Adrenal gland (tissue), 12 donors: ENCODE data around the gene GUCY1A1. TPM values are rescaled to one million over a fixed set of nuclear protein-coding genes. Genes with fewer than 3 reads are reported as not detected.

Experiments used
- DNase-seq, 7 donors: peaks; one replicate each; pipeline ENCODE4 v3.0.0-alpha.2; 2019 to 2020
- H3K27ac ChIP-seq, 5 donors: fragments of 200-600 bp; sonication (generic) in 4 of 5; 1 replicate in 3 of 5; 2 replicates in 2 of 5; pipeline versions ENCODE4 v1.5.1 to v1.8.0; 2016 to 2020; ENCODE audit warnings: mild to moderate bottlenecking in 1 of 5
- H3K27me3 ChIP-seq: fragments of 200-600 bp; 2 replicates; pipeline ENCODE4 v1.8.0; 2021
- H3K36me3 ChIP-seq, 2 donors: fragments of 200-600 bp; replicated peaks in 1 of 2; 1 replicate in 1 of 2; 2 replicates in 1 of 2; pipeline versions ENCODE4 v1.5.1 to v1.8.0; 2018 to 2022
- H3K4me1 ChIP-seq, 2 donors: fragments of 200-600 bp; replicated peaks in 1 of 2; 1 replicate in 1 of 2; 2 replicates in 1 of 2; pipeline versions ENCODE4 v1.5.1 to v1.8.0; 2018 to 2021
- H3K4me3 ChIP-seq, 4 donors: fragments of 200-600 bp; sonication (generic) in 3 of 4; one replicate each; pipeline ENCODE4 v1.5.1; 2016 to 2018
- H3K9me3 ChIP-seq, 3 donors: fragments of 200-600 bp; sonication (generic) in 1 of 3; replicated peaks in 1 of 3; 1 replicate in 2 of 3; 2 replicates in 1 of 3; pipeline versions ENCODE4 v1.5.1 to v1.8.0; 2016 to 2021
- POLR2A ChIP-seq, 2 donors: fragments of 450-650 bp; IDR thresholded peaks; one replicate each; pipeline ENCODE4 v1.6.1; 2017; ENCODE audit warnings: antibody characterized with exemption in 2 of 2, mild to moderate bottlenecking in 2 of 2, moderate library complexity in 1 of 2
- WGBS, 4 donors: extraction: QIAGEN DNeasy Blood & Tissue Kit in 2 of 4; methylation state at CpG; one replicate each; pipeline versions ENCODE4 v1.1.5 to v1.1.7; 2013 to 2017; 5-methylcytosine and 5-hydroxymethylcytosine counted together
- intact Hi-C, 2 donors: fragments of 100-400 bp; cut with DNase I; formaldehyde crosslinking; loops; one replicate each; pipeline versions ENCODE4 v1.14.1 to v1.15.0; 2022 to 2023
- polyA plus RNA-seq, 3 donors: library from polyadenylated mRNA; stranded (reverse); fragments of 200-250 nt in 2 of 3; fragments of 350-450 nt in 1 of 3; fragmentation: Illumina TruSeq in 1 of 3; extraction: RNeasy Lipid Tissue Mini Kit (QIAGEN cat#74804) in 1 of 3; gene quantifications; one replicate each; pipeline ENCODE4 v1.2.3, GENCODE V29; 2013 to 2014
- total RNA-seq, 9 donors: library from RNA; depleted of rRNA in 4 of 9; stranded (reverse); fragments of >200 nt in 4 of 9; fragments of 120-200 nt in 1 of 9; fragmentation: NEBNext Ultra II Directional in 1 of 9; extraction: Animal tissue kit (Norgen Biotek cat#: 25700) in 1 of 9; gene quantifications; one replicate each; pipeline versions ENCODE4 v1.1.0 to v1.2.4, GENCODE V29; 2013 to 2023
- TF ChIP-seq, protein P1 (sequence below), 6 experiments: fragments of 450-650 bp in 4 of 6; fragments of 200-600 bp in 2 of 6; sonication (generic) in 1 of 6; IDR thresholded peaks; 1 replicate in 5 of 6; 2 replicates in 1 of 6; pipeline versions ENCODE4 v1.5.1 to v1.8.0; 2016 to 2021; ENCODE audit warnings: antibody characterized with exemption in 6 of 6, mild to moderate bottlenecking in 2 of 6, moderate library complexity in 1 of 6
- donor health status: healthy with polysubstance abuse.
- donor health status: Bipolar disorder and iron deficiency.
- donor health status: DM: yes; HTN: yes; CAD: no.
- donor health status: DM: no; HTN: no; CAD: no.
- donor health status: DM: no; HTN: no; CAD: no.
- donor health status: DM: yes; HTN: yes; CAD: no.

The GUCY1A1 gene
- total and polyA plus RNA-seq, 12 donors = 2.3 to 17.1 (median 10.3) TPM

DNA sequence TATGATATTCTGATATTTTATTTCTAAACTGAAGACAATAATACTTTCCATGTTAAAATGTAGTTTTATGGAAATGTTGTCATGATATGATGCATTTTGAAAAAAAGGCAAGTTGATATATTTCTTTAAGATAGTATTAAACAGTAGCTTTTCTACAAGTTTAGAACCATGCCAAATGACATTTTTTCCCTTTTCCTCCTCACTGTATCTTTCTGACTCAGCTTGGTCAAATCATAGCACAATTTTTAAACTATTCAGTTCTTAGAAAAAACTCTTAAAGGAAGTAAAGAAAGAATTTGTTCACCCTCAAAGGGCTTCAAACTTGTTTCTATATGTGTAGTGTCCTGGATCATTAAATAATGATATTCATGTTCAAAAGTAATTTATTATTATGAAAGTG, 46.0 kb upstream of the GUCY1A1 start:
- Histone ChIP-seq H3K9me3 (no peaks in the 10 kb centered on the region), H3K4me3 (no peak overlapping the region), H3K27me3 (no peaks in the 10 kb centered on the region), H3K4me1 (no peaks in the 10 kb centered on the region), H3K36me3 (no peaks in the 10 kb centered on the region), H3K27ac (no peak overlapping the region)
- DNase-seq = no peak
- intact Hi-C loops = no loop called here
- TF ChIP-seq POLR2A (IDR thresholded peaks at IDR 0.05) = no peak
- TF ChIP-seq, protein P1, sequence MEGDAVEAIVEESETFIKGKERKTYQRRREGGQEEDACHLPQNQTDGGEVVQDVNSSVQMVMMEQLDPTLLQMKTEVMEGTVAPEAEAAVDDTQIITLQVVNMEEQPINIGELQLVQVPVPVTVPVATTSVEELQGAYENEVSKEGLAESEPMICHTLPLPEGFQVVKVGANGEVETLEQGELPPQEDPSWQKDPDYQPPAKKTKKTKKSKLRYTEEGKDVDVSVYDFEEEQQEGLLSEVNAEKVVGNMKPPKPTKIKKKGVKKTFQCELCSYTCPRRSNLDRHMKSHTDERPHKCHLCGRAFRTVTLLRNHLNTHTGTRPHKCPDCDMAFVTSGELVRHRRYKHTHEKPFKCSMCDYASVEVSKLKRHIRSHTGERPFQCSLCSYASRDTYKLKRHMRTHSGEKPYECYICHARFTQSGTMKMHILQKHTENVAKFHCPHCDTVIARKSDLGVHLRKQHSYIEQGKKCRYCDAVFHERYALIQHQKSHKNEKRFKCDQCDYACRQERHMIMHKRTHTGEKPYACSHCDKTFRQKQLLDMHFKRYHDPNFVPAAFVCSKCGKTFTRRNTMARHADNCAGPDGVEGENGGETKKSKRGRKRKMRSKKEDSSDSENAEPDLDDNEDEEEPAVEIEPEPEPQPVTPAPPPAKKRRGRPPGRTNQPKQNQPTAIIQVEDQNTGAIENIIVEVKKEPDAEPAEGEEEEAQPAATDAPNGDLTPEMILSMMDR (IDR thresholded peaks at IDR 0.05) = no peak

DNA sequence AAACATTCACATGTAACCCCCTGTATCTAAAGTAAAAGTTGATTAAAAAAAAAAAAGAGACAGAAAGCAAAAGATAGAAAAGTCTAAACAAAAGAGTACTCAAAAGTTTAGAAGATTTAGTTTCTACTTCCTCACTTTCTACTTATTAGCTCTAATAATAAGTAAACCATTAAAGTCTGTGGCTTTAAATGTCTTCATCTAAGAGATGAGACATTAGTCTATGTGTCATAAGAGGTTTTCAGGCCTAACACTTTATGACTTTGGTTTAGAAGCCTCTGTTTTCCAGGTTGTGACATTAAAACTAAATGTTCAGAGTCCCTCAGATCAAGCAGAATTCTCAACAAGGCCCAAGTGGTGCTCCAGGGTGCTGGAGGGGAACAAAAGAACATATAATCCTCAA, 42.2 kb upstream of the GUCY1A1 start:
- intact Hi-C loops = no loop called here
- H3K4me3 ChIP-seq = no peak overlapping the region
- H3K4me1 ChIP-seq = no peaks in the 10 kb centered on the region
- TF ChIP-seq POLR2A (IDR thresholded peaks at IDR 0.05) = no peak
- TF ChIP-seq, protein P1 (IDR thresholded peaks at IDR 0.05) = no peak
- no peaks in the 10 kb centered on the region for H3K9me3 ChIP-seq
- no peak overlapping the region for H3K27ac ChIP-seq
- no peak for DNase-seq
- no peaks in the 10 kb centered on the region for H3K27me3 ChIP-seq
- H3K36me3 ChIP-seq = no peaks in the 10 kb centered on the region

DNA sequence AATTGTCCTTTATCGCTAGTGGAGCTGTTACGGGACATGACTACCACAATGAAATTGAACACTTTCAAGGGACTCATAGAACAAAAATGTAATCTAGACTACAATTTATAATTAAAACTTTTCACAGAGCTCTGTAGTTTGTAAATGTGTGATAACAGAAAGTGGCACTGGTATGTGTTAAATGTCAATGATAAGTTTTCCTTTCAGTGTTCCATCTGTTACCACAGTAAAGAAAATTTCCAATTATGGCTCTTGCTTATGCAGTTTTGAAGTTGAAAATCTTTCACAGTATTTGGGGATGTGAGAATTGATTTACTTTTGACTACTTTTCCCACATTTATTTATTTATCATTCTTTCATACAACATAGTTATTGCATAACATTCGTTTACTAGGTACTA, 40.1 kb upstream of the GUCY1A1 start:
- H3K27ac ChIP-seq = no peak overlapping the region
- TF ChIP-seq POLR2A (IDR thresholded peaks at IDR 0.05) = no peak
- TF ChIP-seq, protein P1 (IDR thresholded peaks at IDR 0.05) = no peak
- no peaks in the 10 kb centered on the region for H3K36me3 ChIP-seq
- H3K4me1 ChIP-seq = no peaks in the 10 kb centered on the region
- WGBS, 4 donors = 74 to 93% (median 87%) methylated on average over 3 of the region's 3 CpGs
- DNase-seq = no peak
- intact Hi-C loops = no loop called here
- no peak overlapping the region for H3K4me3 ChIP-seq
- H3K9me3 ChIP-seq = no peaks in the 10 kb centered on the region
- H3K27me3 ChIP-seq = no peaks in the 10 kb centered on the region

DNA sequence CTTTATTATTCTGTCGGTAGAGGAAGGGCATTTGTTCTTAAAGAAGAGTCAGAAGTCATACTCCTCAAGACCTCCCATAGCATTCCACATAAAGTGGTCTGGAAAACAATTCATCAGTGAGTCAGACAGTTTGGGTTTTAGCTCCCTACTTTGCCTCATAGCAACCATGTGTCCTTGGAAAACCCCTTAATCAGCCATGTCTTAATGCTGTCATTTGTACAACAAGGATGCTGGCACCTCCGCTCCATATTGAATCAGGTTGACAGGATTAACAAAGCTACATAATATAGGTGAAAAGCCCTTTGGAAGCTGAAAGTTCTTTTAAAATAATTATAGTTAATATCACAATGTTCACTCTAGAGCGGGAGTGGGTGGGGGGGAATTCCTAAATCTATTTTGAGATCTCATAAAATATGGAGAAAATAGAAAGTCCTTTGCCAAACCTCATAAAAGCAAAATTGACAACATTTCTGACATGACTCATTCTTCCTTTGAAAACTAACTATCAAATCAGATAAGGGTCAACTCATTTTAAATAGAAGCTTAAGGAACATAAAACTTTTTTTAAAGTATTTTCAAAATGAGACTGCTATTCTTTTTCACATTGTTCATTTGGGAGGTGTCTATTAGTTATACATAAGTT, 37.3 kb upstream of the GUCY1A1 start:
- no peak for DNase-seq
- WGBS, 4 donors = 50 to 64% (median 55%) methylated on average over 3 of the region's 3 CpGs
- Histone ChIP-seq H3K27ac (no peak overlapping the region), H3K27me3 (no peaks in the 10 kb centered on the region), H3K9me3 (no peaks in the 10 kb centered on the region), H3K36me3 (no peaks in the 10 kb centered on the region), H3K4me1 (no peaks in the 10 kb centered on the region), H3K4me3 (no peak overlapping the region)
- intact Hi-C loops = no loop called here
- TF ChIP-seq, protein P1 (IDR thresholded peaks at IDR 0.05) = no peak
- no peak for TF ChIP-seq POLR2A (IDR thresholded peaks at IDR 0.05)
